LNCAP (cell line): ENCODE measurements around the gene TUBGCP3.

Experiments used
- CTCF ChIP-seq: fragments of 450-650 bp; IDR thresholded peaks from 2 replicates; pipeline ENCODE4 v1.5.1; 2017; ENCODE audit warnings: mild to moderate bottlenecking

Gene TUBGCP3

GRCh38 chr13:112592181-112592580, 4.2 kb upstream of the TUBGCP3 start:
- TF ChIP-seq CTCF, result no peak

- no peak for TF ChIP-seq CTCF
Measured at GRCh38 chr13:112588490-112589297, 741 bp upstream of the TUBGCP3 start.

GRCh38 chr13:112587212-112587763, 665 bp downstream of the TUBGCP3 start:
- TF ChIP-seq CTCF, result peak; percentile 28; the same call in 1 of the 2 replicates

- TF ChIP-seq CTCF, result no peak
Measured at GRCh38 chr13:112586334-112586960, 1.5 kb downstream of the TUBGCP3 start.

GRCh38 chr13:112583592-112584277, 4.2 kb downstream of the TUBGCP3 start:
- TF ChIP-seq CTCF, result no peak

- TF ChIP-seq CTCF, result no peak
Measured at GRCh38 chr13:112582263-112582662, 5.7 kb downstream of the TUBGCP3 start.

- no peak for TF ChIP-seq CTCF
Measured at GRCh38 chr13:112580912-112581311, 7.0 kb downstream of the TUBGCP3 start.
